Naive thymus-derived CD8-positive, alpha-beta T cell (primary cell): Measurements from ENCODE around the gene CLDND2. TPM values are rescaled to one million over a fixed set of nuclear protein-coding genes. Genes with fewer than 3 reads are reported as not detected.
A peak's percentile ranks its signal among the peaks of the same experiment; 100 is the strongest.

Experiments used
- ATAC-seq, 2 donors: fragments of 150-1000 bp; cut with Tn5 transposase in 1 of 2; sonication (Bioruptor Pico), chemical (Tn5 transposase) in 1 of 2; 1 replicate in 1 of 2; 2 replicates in 1 of 2; pipeline ENCODE4 v1.10.0; 2021; ENCODE audit warnings: mild to moderate bottlenecking in 2 of 2, moderate library complexity in 2 of 2
- POLR2A ChIA-PET: fragments of 350-600 bp; sonication (Branson Sonifier 250); formaldehyde crosslinking; loops from one replicate; lab custom pipeline; 2021; ENCODE audit warnings: antibody characterized with exemption; lab: Charles Lee
- DNase-seq, 10 donors: peaks; one replicate each; pipeline versions ENCODE4 v3.0.0 to v3.0.0-alpha.2; 2020 to 2022
- H3K27ac Mint-ChIP-seq, 10 donors: one replicate each; pipeline ENCODE4 v1.8.0; 2020 to 2022; ENCODE audit warnings: mild to moderate bottlenecking in 10 of 10, mixed read lengths in 10 of 10, moderate library complexity in 4 of 10, inconsistent platforms in 1 of 10
- H3K27me3 Mint-ChIP-seq, 5 donors: one replicate each; pipeline ENCODE4 v1.8.0; 2021 to 2022; ENCODE audit warnings: mixed read lengths in 5 of 5
- H3K36me3 Mint-ChIP-seq, 3 donors: one replicate each; pipeline ENCODE4 v1.8.0; 2020 to 2022; ENCODE audit warnings: mixed read lengths in 3 of 3, mild to moderate bottlenecking in 2 of 3, inconsistent platforms in 1 of 3
- H3K4me1 Mint-ChIP-seq, 4 donors: one replicate each; pipeline ENCODE4 v1.8.0; 2021 to 2022; ENCODE audit warnings: mixed read lengths in 4 of 4
- H3K4me3 Mint-ChIP-seq, 10 donors: one replicate each; pipeline ENCODE4 v1.8.0; 2020 to 2022; ENCODE audit warnings: mild to moderate bottlenecking in 10 of 10, mixed read lengths in 10 of 10, moderate library complexity in 6 of 10, inconsistent platforms in 1 of 10
- H3K9me3 Mint-ChIP-seq, 9 donors: one replicate each; pipeline ENCODE4 v1.8.0; 2020 to 2022; ENCODE audit warnings: mixed read lengths in 9 of 9, mild to moderate bottlenecking in 3 of 9, inconsistent platforms in 1 of 9, moderate library complexity in 1 of 9
- polyA plus RNA-seq, 3 donors: library from polyadenylated mRNA; unstranded; fragments of 300-500 nt; fragmentation: Illumina TruSeq; gene quantifications; one replicate each; pipeline ENCODE4 v1.2.3, GENCODE V29; 2021
- total RNA-seq, 8 experiments: library from RNA in 2 of 8; stranded (reverse) in 2 of 8; gene quantifications; one replicate each; pipeline ENCODE4 v1.2.3 and lab custom pipeline; 2021 to 2026

The CLDND2 gene
- total and polyA plus RNA-seq, 5 experiments from 2014 or later, result 0.73 to 1.7 TPM; not detected in 3

DNA sequence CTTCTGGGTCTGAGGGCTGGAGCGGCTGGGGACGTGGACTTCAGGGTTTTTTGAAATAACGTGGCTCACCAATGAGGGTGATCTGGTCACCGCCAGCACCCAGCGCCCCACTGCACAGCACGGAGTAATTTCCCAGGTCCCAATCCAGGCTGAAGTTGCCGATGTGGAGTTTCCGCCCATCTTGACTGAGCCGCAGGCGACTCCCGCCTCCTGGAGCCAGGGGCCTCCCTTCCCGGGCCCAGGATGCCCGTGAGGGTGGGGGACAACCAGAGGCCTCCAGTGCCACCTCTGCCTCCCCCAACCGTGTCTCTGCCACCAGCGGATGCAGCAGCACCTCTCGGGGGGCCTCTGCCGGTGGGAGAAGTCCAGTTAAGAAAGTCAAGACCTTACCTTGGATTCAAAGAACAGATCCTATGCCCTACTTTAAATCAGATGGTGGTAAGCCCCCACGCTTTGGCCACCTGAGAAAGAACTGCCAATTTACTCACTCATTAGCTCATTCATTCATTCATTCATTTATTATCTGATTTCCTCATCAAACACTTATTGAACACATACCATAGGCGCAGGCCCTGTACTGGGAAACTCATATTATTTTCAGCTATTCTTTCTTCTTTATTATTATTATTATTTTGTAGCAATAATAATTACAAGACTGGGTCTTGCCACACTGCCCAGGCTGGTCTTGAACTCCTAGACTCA, 30.8 kb downstream of the CLDND2 start:
- H3K9me3 Mint-ChIP-seq, result no peaks in the 10 kb centered on the region
- H3K27me3 Mint-ChIP-seq, result peaks cover 2 to 20% (median 5%) of the 10 kb centered on the region in 5 donors
- DNase-seq (no peak), ATAC-seq (no peak)
- H3K4me3 Mint-ChIP-seq, result peak overlapping the region; percentile 75 to 92 (median 89)
- peaks cover 19 to 22% (median 21%) of the 10 kb centered on the region in 4 donors for H3K4me1 Mint-ChIP-seq
- no peak overlapping the region for H3K27ac Mint-ChIP-seq
- POLR2A ChIA-PET, result no interaction called here
- H3K36me3 Mint-ChIP-seq, result no peaks in the 10 kb centered on the region

DNA sequence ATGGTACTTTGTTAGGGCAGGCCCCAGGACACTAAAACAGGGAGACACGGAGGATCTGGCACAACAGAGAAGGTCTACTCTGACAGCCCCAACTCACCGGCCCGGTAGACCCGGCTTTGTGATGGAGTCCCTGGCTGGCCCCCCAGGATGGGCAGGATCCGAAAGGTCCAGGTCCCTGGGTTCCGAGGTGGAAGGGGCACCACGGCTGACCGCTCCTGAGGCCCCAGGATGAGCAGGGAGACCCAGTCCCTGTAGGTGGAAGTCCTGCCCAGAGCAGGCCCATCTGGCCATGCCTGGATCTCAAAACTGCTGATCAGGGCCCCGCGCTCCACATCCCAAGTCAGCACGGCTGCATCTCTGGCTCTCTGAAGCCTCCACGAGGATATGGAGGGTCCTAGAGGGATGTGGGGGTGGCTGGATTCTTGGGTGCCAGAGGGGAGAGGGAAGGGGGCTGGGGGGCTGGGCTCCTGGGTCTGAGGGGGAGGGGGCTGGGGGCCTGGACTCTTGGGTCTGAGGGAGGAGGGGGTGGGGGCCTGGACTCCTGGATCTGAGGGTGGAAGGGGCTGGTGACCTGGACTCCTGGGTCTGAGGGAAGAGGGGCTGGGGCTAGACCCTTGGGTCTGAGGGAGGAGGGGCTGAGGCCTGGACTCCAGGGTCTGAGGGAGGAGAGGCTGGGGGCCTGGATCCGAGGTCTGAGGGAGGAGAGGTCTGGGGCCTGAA, 31.5 kb downstream of the CLDND2 start:
- POLR2A ChIA-PET, result no interaction called here
- no peak overlapping the region for H3K27ac Mint-ChIP-seq

DNA sequence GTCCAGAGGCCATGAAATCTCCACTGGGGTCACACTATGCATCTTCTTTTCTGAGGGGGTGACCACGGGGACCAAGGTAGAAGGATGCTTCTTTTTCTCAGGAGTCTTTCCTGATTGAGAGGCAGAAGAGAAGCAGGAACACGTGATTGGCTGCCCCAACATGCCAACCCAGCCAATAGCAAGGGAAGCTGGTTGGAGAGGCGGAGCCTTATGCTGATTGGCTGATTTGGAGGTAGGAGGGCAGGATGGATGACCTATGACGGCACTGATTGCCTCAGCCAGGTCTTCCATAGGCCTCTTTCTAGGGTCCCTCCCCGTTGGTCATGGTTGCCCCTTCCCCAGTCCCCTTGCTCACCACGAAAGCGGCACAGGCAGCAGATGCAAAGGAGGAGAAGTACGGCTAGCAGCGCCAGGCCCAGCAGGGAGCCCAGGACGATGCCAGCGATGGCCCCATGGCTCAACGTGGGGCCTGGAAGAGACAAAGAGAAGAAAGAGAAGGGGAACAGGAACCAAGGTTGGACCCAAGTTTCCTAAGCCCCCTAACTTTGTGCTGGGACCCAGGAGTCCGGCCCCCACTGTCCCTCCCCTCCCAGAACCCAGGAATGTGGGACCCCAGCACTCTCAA, 34.9 kb downstream of the CLDND2 start:
- POLR2A ChIA-PET, result interaction anchor here (0.7 kb wide), 1 partner anchor 82 kb away, joined by 3 read pairs; no protein-coding TSS in a partner anchor

More for the DNA sequence above, 31.5 kb downstream of the CLDND2 start:
- no peaks in the 10 kb centered on the region for H3K9me3 Mint-ChIP-seq
- H3K4me1 Mint-ChIP-seq, result peaks cover 14 to 22% (median 16%) of the 10 kb centered on the region in 4 donors
- ATAC-seq (no peak), DNase-seq (no peak)
- no peaks in the 10 kb centered on the region for H3K36me3 Mint-ChIP-seq
- H3K27me3 Mint-ChIP-seq, result peaks cover 2 to 21% (median 5%) of the 10 kb centered on the region in 5 donors
- no peak overlapping the region for H3K4me3 Mint-ChIP-seq

DNA sequence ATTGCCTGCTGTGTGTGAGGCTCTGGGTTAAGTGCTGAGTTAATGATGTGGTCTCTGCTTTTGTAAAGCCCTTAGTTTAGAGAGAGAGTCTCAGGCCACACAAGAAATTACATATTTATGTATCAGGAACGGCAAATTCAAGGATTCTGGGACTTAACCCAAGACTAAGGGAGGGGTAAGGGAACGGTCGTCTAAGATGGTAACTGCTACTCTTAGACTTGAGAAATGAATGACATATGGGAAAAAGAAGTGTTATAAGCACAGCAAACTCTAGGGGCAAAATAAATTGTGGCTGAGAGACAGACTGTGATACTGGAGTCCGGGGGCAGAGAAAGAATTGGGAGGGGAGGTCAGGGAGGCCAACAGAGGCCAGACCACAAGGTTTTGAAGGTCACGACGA, 37.1 kb downstream of the CLDND2 start:
- H3K36me3 Mint-ChIP-seq, result peaks cover 3 to 18% (median 5%) of the 10 kb centered on the region in 3 donors
- peaks cover 7 to 9% (median 7%) of the 10 kb centered on the region in 4 donors for H3K4me1 Mint-ChIP-seq
- no peak for DNase-seq
- ATAC-seq, result no peak
- H3K4me3 Mint-ChIP-seq, result no peak overlapping the region
- peaks cover 0 to 9% (median 0%) of the 10 kb centered on the region in 9 donors for H3K9me3 Mint-ChIP-seq
- POLR2A ChIA-PET, result no interaction called here
- no peak overlapping the region for H3K27ac Mint-ChIP-seq
- peaks cover 24 to 77% (median 43%) of the 10 kb centered on the region in 5 donors for H3K27me3 Mint-ChIP-seq

More for the DNA sequence above, 34.9 kb downstream of the CLDND2 start:
- Mint-ChIP-seq H3K27me3 (peaks cover 19 to 55% (median 29%) of the 10 kb centered on the region in 5 donors), H3K36me3 (peaks cover 3 to 18% (median 5%) of the 10 kb centered on the region in 3 donors), H3K4me1 (peaks cover 6 to 8% (median 7%) of the 10 kb centered on the region in 4 donors), H3K4me3 (no peak overlapping the region), H3K9me3 (peaks cover 0 to 9% (median 0%) of the 10 kb centered on the region in 9 donors), H3K27ac (peak overlapping the region in 1 of 10 donors; percentile 80)
- no peak for DNase-seq
- ATAC-seq, result no peak

DNA sequence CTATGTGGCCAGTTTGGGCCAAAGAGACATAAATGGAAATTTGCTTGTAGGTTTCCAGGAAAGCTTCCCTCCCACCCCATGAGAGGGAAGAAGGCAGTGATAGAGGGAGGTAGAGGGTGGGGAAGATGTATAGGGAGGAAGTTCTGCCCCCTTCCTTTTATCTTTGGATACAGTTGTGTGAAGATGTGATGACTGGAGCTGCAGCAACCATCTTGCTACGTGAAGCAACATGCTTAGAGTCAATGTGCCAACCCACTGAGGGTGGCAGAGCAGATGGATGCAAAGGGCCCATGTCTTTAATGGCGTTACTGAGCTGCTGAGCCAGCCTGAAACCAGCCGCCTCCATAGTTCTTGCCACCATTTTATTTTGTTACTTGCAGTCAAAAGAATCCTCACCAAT, 37.6 kb downstream of the CLDND2 start:
- Mint-ChIP-seq H3K27me3 (peaks cover 24 to 81% (median 47%) of the 10 kb centered on the region in 5 donors), H3K36me3 (peaks cover 3 to 18% (median 5%) of the 10 kb centered on the region in 3 donors), H3K9me3 (peaks cover 0 to 9% (median 0%) of the 10 kb centered on the region in 9 donors), H3K27ac (no peak overlapping the region), H3K4me1 (peaks cover 7 to 9% (median 7%) of the 10 kb centered on the region in 4 donors), H3K4me3 (peak overlapping the region in 1 of 10 donors; percentile 36)
- ATAC-seq (no peak), DNase-seq (no peak)
- POLR2A ChIA-PET, result no interaction called here

DNA sequence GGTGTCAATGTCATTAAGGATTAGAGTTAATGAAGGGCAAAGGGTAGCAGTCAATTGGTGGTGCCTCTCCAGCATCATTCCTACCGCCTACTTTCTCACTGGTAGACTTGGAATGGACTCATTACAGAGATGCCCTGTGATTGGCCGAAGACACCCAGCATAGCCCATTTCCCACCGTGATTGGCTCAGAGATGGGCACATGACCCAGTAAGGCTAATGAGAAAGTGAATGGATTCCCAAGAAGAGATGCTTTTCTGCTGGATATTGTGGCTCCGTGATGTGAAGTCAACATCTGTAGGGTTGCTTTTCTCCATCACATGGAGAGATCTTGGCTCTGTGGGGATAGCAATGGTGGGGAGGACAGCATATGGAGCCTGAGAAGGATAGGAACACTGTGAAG, 38.4 kb downstream of the CLDND2 start:
- POLR2A ChIA-PET, result no interaction called here
- H3K4me3 Mint-ChIP-seq, result no peak overlapping the region
- no peak overlapping the region for H3K27ac Mint-ChIP-seq
- peaks cover 31 to 88% (median 55%) of the 10 kb centered on the region in 5 donors for H3K27me3 Mint-ChIP-seq
- no peak for DNase-seq
- peaks cover 7 to 9% (median 7%) of the 10 kb centered on the region in 4 donors for H3K4me1 Mint-ChIP-seq
- peaks cover 0 to 9% (median 0%) of the 10 kb centered on the region in 9 donors for H3K9me3 Mint-ChIP-seq
- H3K36me3 Mint-ChIP-seq, result peaks cover 3 to 18% (median 5%) of the 10 kb centered on the region in 3 donors
- no peak for ATAC-seq

DNA sequence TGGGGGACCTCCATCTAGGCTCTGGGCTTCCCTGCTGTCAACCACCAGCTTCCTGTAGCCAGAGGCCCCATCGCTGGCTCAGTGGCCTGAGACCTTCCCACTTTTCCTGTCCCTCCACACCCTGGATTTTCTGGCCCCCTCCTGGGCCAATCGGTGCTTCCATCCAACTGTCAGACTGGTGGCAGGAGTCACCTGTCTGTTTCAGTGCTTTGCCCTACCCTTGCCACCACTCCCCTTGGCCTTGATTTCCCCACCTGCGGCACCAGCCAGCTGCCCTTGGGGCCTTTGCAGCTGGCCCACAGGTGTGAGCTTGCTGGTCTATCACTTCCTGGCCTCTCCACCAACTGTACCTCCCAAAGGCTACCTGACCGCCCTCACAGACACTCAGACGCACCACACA, 39.4 kb downstream of the CLDND2 start:
- H3K4me1 Mint-ChIP-seq, result peaks cover 7 to 9% (median 7%) of the 10 kb centered on the region in 4 donors
- H3K4me3 Mint-ChIP-seq, result peak overlapping the region in 2 of 10 donors; percentile 33 to 75
- no peak for ATAC-seq
- no peak for DNase-seq
- peaks cover 3 to 18% (median 5%) of the 10 kb centered on the region in 3 donors for H3K36me3 Mint-ChIP-seq
- POLR2A ChIA-PET, result no interaction called here
- peak overlapping the region in 1 of 10 donors; percentile 34 for H3K27ac Mint-ChIP-seq
- H3K9me3 Mint-ChIP-seq, result peaks cover 0 to 9% (median 0%) of the 10 kb centered on the region in 9 donors
- H3K27me3 Mint-ChIP-seq, result peaks cover 32 to 88% (median 64%) of the 10 kb centered on the region in 5 donors

DNA sequence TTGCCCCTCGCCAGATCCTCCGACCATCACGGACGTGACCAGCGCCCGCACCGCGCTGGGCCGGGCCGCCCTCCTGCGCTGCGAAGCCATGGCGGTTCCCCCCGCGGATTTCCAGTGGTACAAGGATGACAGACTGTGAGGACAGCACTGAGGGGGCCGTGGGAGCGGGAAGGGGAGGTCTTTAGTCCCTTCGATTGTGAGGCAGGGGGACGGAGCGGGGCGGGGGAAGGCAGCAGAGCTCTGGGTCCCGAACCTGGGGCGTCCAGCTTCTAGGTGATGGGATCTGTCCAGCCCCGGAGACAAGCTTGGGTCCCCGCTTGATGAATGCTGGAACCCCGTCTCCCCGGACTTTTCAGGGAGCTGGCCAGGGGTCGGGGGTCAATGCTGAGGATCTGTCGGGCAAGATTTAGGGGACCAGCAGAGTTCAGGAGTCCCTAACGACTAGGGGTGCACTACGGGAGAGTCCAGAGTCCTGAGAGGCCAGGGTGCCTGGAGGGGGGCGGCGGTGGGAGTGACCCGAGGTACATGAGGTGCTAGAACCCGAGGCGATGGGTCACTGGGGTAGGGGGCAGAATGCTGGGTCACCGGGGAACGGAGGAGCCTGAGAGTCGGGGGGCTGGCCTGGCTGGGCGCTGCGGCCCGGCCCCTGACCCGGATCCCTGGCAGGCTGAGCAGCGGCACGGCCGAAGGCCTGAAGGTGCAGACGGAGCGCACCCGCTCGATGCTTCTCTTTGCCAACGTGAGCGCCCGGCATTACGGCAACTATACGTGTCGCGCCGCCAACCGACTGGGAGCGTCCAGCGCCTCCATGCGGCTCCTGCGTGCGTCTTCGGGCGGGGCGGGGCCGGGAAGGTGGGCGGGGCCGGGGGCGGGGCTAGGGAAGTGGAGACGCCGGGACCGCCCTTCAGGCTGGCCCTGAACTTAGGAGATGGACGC, 41.5 kb downstream of the CLDND2 start:
- POLR2A ChIA-PET, result no interaction called here
- Mint-ChIP-seq H3K4me1 (peaks cover 7 to 9% (median 7%) of the 10 kb centered on the region in 4 donors), H3K4me3 (peak overlapping the region in 9 of 10 donors; percentile 39 to 83 (median 60)), H3K9me3 (peaks cover 0 to 9% (median 0%) of the 10 kb centered on the region in 9 donors), H3K27me3 (peaks cover 34 to 99% (median 80%) of the 10 kb centered on the region in 5 donors), H3K36me3 (peaks cover 3 to 18% (median 5%) of the 10 kb centered on the region in 3 donors), H3K27ac (peak overlapping the region in 1 of 10 donors; percentile 43)
- DNase-seq (peak in 9 of 10 donors; percentile 10 to 43 (median 32)), ATAC-seq (peak; percentile 77 to 79)

DNA sequence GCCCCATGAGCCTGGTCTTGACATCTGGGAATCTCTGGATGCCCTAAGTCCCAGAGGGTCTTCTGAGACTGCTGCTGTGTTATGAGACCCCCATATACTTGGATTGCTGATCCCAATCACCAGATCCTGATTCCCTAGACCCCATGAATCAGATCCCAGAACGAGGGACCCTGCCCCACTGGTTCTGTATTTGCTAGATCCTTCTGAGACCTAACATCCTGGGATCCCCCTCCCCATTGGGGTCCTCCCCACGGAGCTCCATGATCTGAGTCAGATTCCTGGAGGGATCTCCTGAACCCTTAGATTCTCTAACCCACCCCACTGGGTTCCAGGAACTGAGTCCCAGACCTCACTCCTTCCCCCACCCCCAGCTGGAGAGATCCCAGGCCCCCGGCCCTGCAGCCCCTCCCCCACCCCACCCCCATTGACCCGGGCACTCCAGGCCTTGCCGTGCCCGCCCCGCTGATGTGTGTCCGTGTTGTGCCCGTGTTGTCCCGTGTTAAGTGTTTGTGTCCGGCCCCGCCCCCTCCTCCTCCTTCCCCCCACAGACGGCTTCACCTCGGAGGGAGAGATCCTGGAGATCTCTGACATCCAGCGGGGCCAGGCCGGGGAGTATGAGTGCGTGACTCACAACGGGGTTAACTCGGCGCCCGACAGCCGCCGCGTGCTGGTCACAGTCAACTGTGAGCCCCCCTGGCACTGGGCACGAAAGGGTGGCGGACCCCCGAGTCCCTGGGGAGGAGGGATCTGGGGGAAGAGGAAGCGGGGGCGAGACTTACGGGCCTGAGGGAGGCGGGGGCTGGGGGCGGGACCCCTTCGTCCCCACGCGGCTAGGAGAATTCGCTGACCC, 42.4 kb downstream of the CLDND2 start:
- Mint-ChIP-seq H3K4me3 (peak overlapping the region in 4 of 10 donors; percentile 18 to 65 (median 50)), H3K27ac (no peak overlapping the region), H3K9me3 (peaks cover 0 to 9% (median 0%) of the 10 kb centered on the region in 9 donors), H3K27me3 (peaks cover 34 to 98% (median 75%) of the 10 kb centered on the region in 5 donors), H3K4me1 (peaks cover 7 to 9% (median 7%) of the 10 kb centered on the region in 4 donors), H3K36me3 (peaks cover 3 to 10% (median 3%) of the 10 kb centered on the region in 3 donors)
- POLR2A ChIA-PET, result no interaction called here
- ATAC-seq, result no peak
- DNase-seq, result no peak

DNA sequence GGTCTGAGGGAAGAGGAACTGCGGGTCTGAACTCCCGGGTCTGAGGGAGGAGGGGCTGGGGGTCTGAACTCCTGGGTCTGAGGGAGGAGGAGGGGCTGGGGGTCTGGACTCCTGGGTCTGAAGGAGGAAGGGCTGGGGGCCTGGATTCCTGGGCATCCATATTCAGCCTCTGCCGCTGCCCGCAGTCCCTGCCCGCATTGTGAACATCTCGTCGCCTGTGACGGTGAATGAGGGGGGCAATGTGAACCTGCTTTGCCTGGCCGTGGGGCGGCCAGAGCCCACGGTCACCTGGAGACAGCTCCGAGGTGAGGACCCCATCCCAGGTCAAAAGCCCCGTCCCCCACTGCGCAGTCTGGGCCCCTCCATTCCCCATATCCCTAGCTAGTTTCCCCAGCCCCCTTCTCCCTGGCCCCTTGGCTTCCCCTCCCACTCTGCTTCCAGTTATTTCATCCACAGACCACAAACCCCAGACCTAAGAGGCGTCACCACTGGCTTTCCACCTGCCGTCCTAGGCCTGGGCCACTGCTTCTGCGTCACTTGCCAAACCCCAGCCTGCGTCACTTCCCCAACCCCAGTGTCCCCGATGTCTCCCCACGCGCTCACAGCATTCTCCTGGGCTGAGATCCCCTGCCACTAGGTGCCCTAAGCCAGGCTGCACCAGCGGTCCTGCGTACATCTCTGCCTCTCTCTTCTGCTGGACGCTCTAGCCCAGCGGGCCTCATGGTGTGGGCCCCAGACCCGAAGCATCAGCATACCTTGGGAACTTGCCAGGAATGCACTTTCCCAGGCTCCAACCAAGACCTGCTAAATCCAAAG, 43.4 kb downstream of the CLDND2 start:
- H3K36me3 Mint-ChIP-seq, result peaks cover 0 to 3% (median 2%) of the 10 kb centered on the region in 3 donors
- H3K9me3 Mint-ChIP-seq, result peaks cover 0 to 3% (median 0%) of the 10 kb centered on the region in 9 donors
- DNase-seq, result no peak
- peak overlapping the region in 1 of 10 donors; percentile 14 for H3K4me3 Mint-ChIP-seq
- ATAC-seq, result peak in 1 of 2 donors; percentile 54
- H3K4me1 Mint-ChIP-seq, result peaks cover 7 to 9% (median 7%) of the 10 kb centered on the region in 4 donors
- POLR2A ChIA-PET, result no interaction called here
- peak overlapping the region in 1 of 10 donors; percentile 5 for H3K27ac Mint-ChIP-seq
- peaks cover 34 to 87% (median 74%) of the 10 kb centered on the region in 5 donors for H3K27me3 Mint-ChIP-seq
